AG08396 (cell line): ENCODE measurements around the gene CDC42EP1.
"Not testable (repeated sequence)": the region's sequence is repeated elsewhere in the genome, so short reads cannot be mapped to it uniquely, and the experiment has no call there.

Source experiments
- DNase-seq: peaks from one replicate; pipeline ENCODE4 v3.0.0; 2012; ENCODE audit warnings: low spot score, mixed read lengths

CDC42EP1 gene, protein sequence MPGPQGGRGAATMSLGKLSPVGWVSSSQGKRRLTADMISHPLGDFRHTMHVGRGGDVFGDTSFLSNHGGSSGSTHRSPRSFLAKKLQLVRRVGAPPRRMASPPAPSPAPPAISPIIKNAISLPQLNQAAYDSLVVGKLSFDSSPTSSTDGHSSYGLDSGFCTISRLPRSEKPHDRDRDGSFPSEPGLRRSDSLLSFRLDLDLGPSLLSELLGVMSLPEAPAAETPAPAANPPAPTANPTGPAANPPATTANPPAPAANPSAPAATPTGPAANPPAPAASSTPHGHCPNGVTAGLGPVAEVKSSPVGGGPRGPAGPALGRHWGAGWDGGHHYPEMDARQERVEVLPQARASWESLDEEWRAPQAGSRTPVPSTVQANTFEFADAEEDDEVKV

GRCh38 chr22:37559901-37560607 lies at the start of gene CDC42EP1:
TSS of gene CDC42EP1 (plus strand) at chr22:37560480. CDS start at chr22:37566350, 5,870 bp downstream.
- peak; percentile 86 for DNase-seq

DNA sequence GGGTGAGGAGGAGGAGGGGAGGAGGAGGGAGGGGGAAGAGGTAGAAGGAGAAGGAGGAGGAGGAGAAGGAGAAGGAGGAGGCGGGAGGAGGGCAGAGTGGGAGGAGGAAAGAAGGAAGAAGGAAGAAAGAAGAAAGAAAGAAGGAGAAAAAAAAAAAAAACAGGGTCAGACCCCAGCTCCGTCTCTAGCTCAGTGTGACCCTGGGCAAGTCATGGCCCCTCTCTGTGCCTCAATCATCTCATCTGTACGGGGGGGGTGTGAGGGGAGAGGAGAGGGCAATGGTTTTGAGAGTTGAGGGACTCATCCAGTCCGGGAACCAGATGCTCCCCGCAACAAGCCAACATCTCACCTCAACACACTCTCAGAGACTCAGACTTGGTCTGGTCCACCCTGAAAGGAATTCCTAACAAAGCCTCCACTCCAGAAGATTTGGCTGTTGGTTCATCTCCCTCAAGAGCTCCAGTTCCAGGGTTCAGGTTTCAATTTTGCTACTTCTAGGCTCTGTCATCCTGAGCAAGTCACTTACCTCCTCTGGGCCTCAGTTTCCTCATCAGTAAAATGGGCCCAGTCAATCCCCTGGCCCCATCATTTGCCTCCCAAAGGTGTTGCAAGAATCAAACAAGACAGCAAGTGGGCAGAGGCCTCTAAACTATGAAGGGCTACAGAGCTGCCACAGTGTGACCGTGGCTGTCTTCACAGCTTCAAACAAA lies 48.7 kb upstream of the CDC42EP1 start:
- DNase-seq, result no peak

GRCh38 chr22:37514526-37515051 lies 45.7 kb upstream of the CDC42EP1 start:
- DNase-seq, result no peak

DNA sequence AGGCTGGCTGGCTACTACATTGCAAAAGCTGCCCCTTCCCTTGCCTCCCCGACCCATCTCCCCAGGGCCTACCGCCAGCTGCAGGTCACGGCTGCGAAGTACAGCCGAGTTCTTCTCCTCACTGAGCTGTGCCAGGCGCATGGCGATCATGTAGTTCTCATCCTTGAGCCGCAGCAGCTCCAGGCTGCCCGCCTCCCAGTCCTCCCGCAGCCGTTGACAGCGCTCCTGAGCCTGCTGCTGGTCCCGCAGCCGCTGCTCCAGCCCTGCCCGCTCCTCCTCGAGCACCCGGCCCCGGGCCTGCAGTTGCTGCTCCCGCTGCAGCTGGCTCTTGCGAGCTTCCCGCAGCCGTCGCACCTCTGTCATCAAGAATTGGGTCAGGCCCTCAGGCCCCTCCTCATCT lies 44.4 kb upstream of the CDC42EP1 start:
- DNase-seq, result no peak

DNA sequence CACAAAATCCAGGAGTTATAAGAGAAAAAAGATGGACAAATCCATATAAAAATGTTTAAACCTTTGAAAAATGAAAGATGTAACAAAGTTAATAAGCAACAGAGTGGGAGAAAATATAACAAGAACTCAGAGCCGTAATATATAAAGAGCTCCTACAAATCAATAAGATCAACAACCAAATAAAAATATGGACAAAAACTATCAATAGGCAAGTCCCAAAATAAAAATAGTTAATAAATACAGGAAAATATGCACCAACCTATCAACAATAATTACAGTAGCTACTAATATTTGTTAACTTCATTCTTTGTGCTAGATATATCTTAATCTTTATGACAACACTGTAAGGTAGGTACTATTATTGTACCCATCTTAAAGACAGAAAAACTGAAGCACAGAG lies 43.8 kb upstream of the CDC42EP1 start:
- DNase-seq, result no peak

GRCh38 chr22:37517826-37518450 lies 42.3 kb upstream of the CDC42EP1 start:
- DNase-seq, result no peak

DNA sequence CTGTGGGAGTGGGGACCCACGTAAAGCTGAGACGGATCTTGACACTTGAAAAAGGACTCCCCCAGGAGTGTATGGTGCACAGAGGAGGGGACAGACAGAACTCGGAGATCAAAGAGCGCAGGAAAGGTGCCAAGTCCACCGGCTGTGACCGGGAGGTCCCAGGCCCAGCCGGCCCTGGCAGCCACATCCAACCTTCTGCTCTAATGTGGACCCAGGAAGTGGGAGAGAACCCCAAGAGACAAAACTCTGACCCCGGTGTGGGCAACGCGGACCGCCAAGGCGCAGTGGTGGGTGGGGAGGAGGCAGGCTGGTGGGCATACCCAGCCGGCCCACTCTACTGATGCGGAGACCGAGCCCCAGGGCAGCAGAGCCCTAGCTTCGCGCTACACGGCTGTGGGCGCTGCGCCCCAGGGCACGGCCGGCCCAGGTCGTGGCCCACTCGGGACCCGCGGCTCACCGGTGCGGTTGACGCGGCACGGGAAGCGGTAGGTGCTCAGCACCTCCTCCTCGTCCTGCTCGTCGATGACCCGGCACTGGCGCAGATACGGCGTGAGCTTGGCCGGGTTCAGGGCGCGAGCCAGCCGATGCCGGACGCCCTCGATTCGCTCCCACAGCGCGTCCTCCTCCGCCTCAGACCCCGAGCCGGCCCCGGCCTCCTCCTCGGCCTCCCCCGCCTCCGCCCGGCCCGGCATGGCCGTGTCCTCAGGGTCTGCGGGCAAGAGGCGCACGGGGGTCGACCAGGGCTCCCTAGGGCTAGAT lies 41.6 kb upstream of the CDC42EP1 start:
- no peak for DNase-seq

DNA sequence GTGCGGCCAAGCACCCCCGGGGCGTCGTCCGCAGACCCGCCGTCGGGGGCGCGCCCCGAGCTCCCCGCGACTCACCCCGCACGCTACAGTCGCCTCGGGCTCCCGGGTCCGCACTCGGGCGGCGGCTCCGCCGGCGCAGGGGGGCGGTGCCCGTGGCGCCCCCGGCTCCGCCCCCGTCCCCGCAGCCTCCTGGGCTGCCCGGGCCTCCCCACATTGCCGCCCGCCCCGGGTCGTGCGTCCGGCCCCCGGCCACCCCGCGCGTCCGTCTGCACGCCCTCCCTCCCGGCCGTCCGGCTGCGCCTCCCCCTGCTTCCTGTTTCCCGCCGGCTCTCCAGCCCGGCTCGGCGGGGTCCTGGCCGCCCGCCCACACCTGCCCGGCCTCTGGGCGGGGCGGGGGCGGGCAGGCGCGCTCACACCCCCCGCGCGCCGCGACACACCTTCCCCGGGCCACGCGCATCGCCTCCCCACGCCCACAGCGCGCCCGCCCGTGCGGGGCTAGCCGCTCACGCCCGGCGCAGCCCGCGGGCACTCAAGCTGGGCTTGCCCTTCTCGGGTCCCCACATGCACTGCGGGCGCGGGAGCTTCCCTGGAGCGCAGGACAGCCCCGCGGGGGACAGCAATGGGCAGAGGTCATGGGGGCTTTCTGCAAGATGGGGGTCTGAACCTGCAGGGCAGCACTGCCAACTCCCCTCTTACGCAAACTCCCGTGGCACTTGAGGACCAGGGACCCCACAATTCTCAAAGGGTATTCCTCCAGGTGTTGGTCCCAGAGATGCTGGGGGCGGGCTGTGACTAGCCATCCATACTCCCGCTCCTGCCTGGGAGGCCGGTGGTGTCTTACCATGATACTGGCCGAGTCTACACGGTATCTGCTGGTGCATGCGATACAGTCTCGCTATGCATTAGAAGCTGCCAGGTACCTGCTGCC lies 40.7 kb upstream of the CDC42EP1 start, which contains the start of gene CARD10:
Gene CARD10, minus strand, starts transcription at position 148 of the 928 bp plus-strand sequence. CDS start 215 bp downstream, outside the sequence.
- peak; percentile 66 for DNase-seq

GRCh38 chr22:37520776-37521191 lies 39.5 kb upstream of the CDC42EP1 start:
- DNase-seq, result no peak

DNA sequence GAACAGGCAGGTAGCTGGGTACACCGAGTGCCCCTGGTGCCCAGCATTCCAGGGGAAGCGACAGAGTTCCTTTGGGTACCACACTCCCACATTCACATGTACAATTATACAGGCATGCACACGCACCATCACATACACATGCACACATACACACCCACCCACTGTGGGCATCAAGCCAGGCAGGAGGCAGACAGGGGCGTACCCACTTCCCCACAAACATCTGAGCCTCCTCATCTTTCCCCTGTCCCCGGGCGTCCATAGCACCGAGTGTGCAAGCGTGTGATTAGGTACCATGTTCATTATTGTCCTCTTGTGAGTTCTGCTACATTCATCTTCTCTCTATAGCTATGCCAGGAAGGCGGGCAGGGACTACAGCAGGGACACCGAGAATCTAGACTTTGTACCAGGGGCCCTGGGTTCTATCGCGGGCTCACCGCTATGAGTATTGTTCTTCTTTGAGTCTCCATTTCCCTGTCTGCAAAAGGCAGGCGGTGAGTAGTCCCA lies 39.0 kb upstream of the CDC42EP1 start:
- DNase-seq, result no peak

- DNase-seq, result no peak
Measured at GRCh38 chr22:37522482-37522881, 37.8 kb upstream of the CDC42EP1 start.

GRCh38 chr22:37525073-37525745 lies 35.1 kb upstream of the CDC42EP1 start:
- peak; percentile 91 for DNase-seq

- DNase-seq, result no peak
Measured at GRCh38 chr22:37525746-37526350, 34.4 kb upstream of the CDC42EP1 start.

GRCh38 chr22:37526376-37526775 lies 33.9 kb upstream of the CDC42EP1 start:
- no peak for DNase-seq

GRCh38 chr22:37527081-37527752 lies 33.1 kb upstream of the CDC42EP1 start:
- DNase-seq, result not testable (repeated sequence)

DNA sequence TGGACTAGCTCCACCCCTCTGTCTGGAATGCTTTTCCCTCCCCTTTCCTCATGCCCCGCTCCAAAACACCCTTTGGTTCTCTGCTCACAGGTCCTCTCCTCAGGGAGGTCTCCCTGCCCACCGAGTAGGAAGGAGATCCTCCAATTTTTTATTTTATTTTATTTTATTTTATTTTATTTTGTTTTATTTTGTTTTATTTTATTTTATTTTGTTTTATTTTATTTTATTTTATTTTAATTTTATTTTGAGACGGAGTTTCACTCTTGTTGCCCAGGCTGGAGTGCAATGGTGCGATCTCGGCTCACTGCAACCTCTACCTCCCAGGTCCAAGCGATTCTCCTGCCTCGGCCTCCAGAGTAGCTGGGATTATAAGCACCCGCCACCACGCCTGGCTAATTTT lies 32.3 kb upstream of the CDC42EP1 start:
- not testable (repeated sequence) for DNase-seq

DNA sequence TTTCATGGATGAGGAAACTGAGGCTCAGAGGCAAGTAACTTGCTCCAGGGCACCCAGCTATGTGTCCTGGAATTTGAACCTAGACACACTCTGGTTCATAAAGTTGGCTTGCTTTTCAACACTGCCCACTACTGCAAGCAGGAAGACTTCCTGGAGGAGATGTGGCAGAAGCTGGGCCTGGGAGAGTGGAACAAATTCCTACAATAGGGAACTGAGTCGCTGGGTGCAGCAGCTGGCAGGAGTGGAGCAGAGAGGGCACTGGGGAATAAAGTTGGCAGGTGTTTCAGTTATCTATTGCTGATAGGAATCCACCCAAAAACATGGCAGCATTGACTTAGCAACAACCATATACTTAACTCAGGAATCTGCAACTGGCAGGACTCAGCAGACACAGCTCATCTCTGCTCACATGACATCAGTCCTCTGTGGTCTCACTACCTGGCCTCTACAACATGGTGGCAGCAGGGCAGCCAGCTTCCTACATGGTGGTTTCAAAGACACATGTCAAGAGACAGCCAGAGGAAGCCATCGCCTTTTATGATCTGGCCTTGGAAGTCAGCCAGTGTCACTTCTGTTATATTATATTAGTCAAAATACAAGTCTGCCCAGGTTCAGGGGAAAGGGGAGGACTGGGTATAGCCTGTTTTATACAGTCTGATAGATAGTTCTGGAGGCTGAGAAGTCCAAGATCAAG lies 30.5 kb upstream of the CDC42EP1 start:
- no peak for DNase-seq

GRCh38 chr22:37533995-37534394 lies 26.3 kb upstream of the CDC42EP1 start:
- no peak for DNase-seq
